Stimulated activated CD8-positive, alpha-beta memory T cell treated with anti-CD3 and anti-CD28 coated beads, Interleukin-7, amount 100 ng/mL, for 24 hours (primary cell): Measurements from ENCODE around the gene DIAPH3.
"Not testable (repeated sequence)": the region's sequence is repeated elsewhere in the genome, so short reads cannot be mapped to it uniquely, and the experiment has no call there.

Experiments used
- DNase-seq: peaks from one replicate; pipeline ENCODE4 v3.0.0-alpha.2; 2020; ENCODE audit warnings: low read depth

Gene DIAPH3, protein sequence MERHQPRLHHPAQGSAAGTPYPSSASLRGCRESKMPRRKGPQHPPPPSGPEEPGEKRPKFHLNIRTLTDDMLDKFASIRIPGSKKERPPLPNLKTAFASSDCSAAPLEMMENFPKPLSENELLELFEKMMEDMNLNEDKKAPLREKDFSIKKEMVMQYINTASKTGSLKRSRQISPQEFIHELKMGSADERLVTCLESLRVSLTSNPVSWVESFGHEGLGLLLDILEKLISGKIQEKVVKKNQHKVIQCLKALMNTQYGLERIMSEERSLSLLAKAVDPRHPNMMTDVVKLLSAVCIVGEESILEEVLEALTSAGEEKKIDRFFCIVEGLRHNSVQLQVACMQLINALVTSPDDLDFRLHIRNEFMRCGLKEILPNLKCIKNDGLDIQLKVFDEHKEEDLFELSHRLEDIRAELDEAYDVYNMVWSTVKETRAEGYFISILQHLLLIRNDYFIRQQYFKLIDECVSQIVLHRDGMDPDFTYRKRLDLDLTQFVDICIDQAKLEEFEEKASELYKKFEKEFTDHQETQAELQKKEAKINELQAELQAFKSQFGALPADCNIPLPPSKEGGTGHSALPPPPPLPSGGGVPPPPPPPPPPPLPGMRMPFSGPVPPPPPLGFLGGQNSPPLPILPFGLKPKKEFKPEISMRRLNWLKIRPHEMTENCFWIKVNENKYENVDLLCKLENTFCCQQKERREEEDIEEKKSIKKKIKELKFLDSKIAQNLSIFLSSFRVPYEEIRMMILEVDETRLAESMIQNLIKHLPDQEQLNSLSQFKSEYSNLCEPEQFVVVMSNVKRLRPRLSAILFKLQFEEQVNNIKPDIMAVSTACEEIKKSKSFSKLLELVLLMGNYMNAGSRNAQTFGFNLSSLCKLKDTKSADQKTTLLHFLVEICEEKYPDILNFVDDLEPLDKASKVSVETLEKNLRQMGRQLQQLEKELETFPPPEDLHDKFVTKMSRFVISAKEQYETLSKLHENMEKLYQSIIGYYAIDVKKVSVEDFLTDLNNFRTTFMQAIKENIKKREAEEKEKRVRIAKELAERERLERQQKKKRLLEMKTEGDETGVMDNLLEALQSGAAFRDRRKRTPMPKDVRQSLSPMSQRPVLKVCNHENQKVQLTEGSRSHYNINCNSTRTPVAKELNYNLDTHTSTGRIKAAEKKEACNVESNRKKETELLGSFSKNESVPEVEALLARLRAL

DNA sequence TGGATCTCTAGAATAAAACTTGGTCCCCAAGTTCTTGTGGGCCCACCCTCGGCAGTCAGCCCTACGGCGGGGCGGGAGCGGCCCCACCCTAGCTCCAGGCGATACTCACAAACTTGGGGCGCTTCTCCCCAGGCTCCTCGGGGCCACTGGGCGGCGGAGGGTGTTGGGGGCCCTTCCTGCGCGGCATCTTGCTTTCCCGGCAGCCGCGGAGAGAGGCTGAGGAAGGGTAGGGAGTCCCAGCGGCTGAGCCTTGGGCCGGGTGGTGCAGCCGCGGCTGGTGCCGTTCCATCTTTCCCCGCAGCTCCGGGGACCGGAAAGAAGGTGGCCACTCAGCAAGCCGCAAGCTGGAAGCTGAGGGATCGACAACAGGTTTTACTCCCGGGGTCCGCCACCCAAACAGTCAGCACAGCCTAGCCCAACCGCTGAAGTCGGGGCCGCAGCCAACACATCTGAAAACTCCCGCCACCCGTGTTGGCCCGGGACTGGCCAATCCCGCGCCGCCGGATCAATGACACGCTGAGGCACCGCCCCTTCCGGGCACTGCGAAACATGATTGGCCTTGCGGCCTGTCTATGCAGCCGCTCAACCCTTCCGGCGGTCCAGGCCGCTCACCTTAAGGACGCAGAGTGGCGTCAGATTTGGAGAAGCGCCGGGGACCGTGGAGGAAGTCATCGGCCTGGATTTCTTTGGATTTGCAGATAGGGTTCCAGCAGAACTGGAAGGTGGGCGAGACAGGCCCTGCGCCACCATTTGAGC lies at the start of gene DIAPH3:
TSS of gene DIAPH3 (minus strand) at position 451 of the 756 bp plus-strand sequence. CDS start at position 289, 162 bp downstream.
- peak; percentile 91 for DNase-seq

DNA sequence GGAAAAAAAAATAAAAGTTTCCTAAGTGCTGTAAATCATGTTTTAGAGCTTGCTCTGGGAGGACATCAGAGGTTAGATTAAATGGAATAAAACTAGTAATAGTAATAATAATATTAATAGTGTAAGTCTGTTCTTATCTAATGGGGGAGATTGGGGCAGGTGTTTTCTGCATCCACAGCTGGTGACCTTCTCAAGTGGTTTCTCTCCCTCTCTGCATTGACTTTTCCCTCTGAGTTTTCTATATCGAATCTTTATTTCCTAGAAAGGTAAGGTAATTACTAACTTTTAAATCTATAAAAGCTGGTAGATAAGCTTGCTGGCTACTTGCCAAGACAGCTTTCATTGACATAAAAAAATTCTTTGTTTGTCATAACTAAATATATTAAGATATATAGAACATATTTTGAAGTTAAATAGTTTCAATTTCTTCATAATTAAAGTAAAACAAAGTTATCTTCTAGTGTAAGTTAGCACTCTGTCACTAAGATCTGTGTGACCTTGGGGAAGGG lies 49.6 kb upstream of the DIAPH3 start:
- DNase-seq = no peak

DNA sequence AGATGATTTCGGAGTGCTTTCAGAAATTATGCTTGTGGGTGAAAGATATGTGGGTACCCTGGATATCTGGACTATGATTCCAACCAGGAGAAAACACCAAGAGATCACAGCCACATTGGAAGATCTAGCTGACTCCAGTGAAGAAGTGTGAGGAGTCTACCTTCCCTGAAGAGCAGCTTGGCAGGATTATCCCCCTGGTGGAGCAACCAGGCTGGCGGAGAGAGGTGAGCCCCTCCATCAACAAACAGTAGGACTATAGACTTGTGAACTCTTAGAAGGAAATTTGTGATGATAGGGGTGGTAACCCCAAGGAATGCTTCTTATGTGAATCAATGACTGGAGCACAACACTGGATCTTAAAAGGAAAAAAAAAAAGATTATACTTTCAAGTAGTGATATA lies 47.8 kb upstream of the DIAPH3 start:
- no peak for DNase-seq

DNA sequence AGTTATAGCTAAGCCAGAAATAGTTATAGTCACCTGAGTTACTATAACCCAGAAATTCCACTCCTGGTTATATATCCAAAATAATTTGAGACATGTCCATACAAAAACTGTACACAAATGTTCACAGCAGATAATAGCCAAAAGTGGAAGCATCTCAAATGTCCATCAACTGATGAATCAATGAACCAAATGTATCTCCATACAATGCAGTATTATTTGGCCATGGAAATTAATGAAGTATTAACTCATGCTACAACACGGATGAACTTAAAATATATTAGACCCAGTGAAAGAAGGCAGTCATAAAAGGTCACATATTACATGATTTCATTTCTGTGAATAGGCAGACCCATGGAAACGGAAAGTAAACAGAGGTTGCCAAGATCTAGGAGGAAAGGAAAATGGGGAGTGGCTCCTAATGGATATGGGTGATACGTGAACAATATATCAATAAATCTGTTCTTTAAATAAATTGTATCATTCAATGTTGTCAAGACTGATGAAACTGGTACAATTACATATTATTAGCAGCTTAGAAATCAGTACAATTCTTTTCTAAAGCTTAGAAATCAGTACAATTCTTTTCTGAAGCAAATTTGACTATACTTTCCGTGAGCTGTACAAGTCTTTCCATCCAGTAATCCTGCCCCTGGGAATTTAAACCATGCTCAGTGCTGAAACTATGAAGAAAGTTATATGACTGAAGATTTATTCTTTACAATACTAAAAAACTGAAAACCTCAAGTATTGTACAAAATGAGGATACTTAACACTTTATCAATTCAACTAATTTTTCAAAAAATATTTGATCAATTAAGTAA lies 47.0 kb upstream of the DIAPH3 start:
- DNase-seq = no peak

DNA sequence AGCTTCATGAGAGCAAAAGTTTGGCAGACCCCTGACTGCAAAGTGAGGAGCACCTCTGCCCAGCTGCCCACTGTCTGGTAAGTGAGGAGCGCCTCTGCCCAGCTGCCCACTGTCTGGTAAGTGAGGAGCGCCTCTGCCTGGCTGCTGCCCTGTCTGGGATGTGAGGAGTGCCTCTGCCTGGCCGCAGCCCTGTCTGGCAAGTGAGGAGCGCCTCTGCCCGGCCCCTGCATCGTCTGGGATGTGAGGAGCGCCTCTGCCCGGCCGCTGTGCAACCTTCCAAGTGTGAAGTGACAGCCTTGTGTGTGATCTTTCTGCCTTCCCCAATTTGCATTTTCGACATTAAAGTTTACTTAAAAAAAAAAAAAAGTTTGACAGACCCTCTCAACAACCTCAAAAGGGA lies 41.8 kb upstream of the DIAPH3 start:
- not testable (repeated sequence) for DNase-seq

DNA sequence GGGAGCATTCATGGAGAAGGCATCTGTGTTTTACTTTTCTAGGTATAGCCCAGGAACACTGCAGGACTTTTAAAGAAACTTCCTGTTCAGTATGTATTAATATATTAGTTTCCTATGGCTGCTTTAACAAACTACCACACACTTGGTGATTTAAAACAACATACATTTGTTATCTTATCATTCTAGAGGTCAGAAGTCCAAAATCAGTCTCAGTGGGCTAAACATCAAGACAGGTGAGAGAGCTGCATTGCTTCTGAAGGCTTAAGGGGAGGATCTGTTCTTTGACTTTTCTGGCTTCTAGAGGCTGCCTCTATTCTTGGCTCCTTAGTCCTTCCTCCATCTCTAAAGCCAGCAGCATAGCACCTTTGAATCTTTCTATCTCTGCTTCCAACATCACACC lies 37.6 kb upstream of the DIAPH3 start:
- DNase-seq = no peak

DNA sequence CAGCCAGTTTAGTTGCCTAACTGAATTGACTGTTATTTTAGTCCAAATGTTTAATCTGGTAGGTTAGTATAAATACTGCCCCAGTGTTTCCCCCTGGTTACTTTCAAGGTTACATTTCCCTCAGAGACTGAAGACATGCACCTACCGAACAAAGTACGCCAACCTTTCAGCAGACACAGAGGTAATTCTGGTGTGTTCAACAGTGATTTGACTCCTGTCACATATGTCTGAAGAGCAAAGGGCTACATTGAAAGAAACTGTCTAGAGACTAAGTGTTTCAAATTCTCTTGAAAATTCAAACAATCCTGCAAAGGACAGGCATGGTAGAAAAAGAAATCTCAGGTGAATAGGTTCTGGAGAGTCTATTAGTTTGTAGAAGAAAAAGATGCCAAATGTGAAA lies 32.2 kb upstream of the DIAPH3 start:
- not testable (repeated sequence) for DNase-seq

DNA sequence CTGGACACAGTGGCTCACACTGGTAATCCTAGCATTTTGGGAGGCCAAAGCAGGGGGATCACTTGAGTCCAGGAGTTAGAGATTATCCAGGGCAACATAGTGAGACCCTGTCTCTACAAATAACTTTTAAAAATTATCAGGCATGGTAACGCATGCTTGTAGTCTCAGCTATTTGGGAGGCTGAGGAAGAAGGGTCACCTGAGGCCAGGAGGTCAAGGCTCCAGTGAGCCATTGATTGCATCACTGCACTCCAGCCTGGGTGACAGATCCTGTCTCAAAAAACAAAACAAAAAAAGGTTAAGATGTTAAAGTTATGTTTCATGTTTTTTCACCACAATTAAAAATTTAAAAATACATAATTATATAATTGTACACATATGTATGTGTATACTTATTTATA lies 19.2 kb upstream of the DIAPH3 start:
- no peak for DNase-seq

DNA sequence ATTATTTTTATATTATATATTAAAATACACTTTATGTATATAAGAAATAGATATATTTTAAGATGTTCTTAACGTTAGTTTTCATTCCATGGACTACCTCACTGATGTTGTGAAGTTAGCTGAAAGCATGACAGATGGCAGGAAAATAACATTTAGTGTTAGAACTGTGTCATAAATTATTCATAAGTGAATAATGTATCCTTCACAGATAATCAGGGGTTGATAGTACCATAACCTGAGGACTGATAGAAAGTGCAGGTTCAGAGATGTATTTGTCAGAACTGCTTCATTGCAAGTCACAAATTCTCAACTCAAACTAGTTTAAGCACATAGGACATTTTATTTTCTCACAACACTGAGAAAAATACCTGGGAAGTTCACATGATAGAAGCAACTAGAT lies 14.6 kb upstream of the DIAPH3 start:
- no peak for DNase-seq

DNA sequence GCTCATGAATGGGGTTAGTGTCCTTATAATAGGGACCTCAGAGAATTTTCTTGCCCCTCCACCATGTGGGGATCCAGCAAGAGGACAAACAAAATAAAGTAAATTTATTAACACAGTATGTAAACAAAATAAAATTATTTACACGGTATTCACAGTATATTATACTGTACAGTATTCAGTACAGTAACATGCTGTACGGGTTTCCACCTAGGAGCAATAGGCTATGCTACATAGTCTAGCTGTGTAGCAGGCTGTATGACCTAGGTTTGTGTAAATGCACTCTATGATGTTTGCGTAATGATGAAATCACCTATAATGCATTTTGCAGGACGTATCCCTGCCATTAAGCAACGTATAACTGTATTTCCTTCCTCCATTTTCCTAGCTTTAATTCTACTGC lies 11.8 kb upstream of the DIAPH3 start:
- no peak for DNase-seq

DNA sequence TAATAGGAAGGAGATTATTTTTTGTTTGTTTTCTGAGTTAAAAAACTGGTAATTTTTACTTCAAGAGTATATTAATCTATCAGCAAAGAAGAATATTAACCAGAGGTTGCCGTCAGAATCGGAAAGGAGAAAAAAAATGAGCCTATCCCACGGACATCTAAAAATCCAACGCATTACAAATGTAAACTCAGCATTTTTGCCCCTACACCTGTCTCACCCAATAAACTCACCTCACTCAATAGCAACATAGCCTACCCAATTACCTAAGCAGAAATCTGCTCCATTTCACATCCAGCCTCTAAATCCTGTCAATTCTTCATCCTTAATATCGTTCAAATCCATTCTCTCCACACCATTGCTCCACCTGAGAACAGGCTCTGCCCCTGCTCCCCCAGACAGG lies 10.4 kb upstream of the DIAPH3 start:
- DNase-seq = no peak

DNA sequence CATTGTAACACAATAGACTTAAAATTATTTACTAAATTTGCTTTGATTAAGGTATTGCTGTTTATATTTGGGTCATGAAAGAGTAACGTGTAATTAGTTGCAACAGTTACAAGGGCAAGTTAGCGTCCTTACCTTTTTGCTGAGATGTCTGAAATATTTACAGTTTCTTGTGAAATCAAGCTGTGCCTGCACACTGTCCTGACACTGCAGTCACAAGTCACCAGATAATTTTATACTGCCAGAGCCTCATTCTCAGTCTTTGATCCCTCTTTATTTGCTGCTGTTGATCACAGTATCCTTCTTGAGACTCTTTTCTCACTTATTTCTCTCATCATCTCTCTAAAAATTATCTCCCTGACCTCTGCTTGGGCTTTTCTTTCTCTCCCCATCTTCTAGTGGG lies 8.4 kb upstream of the DIAPH3 start:
- DNase-seq = no peak

DNA sequence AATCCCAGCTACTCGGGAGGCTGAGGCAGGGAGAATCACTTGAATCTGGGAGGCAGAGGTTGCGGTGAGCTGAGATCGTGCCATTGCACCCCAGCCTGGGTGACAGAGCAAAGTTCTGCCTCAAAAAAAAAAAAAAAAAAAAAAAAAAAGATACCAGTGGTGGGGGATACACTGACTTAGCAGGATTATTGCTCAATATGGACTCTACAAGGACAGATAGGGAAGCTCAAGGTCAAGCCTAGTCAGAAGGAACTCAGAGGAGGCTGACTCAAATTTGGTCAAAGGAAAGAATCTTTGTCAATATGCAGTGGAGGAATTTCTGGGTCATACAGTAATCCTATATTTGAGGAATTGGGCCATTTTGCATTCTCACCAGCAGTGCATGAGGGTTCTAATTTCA lies 6.7 kb upstream of the DIAPH3 start:
- no peak for DNase-seq

DNA sequence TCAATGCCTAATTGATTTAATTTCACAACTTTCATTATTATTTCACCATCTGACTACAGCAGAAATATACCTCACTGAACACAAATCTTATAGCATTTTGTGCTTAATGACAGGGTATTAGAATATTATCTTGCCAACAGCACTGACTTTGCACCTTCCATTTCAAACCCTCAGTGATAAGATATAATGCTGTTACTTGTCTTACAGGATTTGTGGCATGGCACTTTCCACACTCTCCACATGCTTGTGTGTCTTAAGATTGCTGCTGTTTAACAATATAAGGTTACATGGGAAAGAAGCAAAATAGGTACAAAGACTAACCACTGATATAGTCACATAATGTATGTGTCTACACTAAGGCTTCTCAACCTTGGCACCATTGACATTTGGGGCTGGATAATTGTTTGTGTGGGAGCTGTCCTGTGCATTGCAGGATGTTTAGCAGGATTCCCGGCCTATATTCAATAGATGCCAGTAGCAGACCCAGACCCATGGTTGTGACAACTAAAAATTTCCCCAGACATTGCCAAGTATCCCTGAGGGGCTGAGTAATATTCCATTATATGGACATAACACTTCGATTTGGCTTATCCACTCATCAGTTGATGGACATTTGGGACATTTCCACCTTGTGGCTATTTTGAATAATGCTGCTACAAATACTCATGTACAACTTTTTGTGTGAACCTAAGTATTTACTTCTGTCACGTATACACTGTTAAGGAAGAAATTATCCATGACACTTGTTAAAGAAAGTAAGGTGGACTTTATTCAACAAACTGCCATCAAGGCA lies 5.7 kb upstream of the DIAPH3 start:
- DNase-seq = no peak

DNA sequence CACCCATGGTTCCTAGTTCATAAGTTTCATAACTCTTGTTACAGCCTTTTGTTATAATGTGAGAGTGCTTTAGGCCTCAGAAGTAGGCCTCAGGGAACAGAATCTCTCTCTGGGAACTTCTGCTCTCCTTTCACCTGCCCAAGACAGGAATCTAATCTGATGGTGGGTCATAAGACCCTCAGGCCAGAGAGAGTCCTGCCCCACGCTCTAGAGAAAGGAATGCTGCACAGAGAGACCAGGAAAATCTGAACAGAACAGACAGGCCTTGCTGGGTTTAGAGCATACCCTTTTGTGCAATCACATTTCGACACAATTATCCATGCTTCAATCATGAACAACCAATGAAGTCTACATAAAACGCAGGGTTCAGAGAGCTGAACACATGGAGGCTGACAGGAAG lies 3.4 kb upstream of the DIAPH3 start:
- no peak for DNase-seq

DNA sequence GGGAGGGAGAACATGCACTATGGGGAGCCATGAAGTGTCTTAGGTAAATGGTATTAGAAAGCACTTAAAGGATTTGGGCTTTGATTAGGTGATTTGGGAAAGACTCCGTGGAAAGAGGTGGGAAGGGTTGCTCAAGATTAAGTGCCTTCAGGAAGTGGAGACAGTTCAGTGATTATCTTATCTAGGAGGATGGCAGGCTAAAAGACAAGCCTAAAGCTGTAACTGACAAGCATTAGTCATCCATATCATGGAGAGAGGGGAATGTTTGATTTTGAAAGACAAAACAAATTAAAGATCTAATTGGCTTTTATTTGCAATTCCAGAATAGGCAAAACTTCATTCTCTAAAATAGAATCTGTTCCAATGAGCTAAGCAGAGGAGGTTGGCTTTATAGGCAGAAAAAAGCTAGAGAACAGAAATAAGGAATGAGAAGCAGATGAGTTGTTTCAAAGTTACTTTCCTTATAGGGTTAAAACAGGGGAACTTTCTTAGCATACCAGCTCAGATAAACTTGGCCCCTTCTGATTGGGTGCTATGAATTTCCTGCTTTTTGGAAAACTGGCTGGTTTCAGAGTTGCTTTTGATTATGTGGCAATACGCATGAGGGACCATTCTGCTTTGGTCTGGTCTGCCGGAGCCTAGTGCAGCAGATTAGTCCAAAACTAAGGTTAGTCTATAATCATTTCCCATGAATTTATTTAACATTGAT lies 1.8 kb upstream of the DIAPH3 start:
- no peak for DNase-seq

DNA sequence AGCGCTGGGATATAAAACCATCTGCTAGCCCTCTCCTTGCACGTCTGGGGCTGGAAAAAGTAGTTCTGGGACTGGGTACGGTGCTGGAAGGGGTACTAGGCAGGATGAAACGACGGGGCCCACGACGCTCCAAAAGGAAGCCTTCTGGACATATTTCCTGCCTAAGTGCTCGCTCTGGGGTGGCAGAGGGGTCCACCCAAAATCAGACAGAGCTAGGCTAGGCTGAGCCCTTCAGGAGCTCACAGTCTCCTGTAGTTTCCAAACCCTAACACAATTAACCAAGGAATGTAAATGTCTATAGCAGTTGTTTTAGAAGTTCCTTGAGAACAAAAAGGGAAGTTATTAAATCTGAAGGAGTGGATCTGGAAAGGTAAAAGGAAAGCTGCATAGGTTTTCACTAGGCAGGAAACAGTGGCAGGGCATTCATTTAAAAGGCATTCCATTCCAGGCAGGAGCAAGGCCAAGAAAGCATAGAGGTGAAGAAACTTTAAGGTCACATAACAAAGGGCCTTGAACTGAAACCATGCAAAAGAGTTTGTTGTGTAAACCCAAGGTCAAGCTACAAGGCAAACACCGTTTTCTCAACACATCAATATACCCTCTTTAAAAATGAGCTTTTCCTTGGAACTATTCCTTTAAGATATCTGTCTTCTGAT lies 634 bp upstream of the DIAPH3 start:
- DNase-seq = no peak

DNA sequence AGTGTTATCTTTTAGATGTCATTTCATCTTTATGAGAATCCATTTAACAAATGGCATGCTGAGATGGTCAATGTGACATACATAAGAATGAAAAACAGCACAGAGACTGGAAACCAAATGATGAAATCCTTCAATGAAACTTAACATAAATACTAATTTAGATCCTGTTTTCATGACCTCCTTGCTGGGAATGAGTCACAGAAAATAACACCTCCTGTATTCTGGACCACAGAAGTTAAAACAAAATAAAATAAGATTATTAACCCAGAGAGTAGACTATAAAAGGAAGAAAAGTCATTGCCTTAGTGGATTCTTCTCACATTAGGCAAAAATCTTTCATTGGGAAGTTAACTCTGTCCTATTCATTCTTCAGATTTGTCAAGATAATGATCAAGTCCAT lies 1.6 kb downstream of the DIAPH3 start:
- DNase-seq = no peak

DNA sequence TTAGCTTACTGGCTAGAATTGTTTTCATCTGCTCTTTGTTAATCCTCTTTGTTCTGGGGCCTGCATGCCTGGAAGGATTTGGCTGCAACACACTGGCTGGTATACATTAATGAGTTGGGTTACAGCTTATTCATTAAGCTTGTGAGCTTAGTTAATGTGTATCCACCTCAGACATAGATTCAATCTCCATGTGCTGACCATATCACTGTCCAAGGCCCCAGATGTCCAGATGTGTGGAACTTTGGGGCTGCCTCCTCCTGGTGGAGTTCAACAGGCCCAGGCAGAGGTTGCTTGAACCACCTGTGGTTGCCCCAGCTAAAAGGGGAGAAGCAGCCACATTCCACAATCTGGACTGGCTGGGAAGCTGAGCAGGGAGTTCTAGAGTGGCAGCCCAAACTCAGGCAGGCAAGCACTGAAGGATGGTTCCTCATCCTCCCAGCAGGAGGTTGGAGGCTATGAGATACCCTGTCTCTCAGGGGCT lies 5.4 kb downstream of the DIAPH3 start:
- DNase-seq = no peak
